ENCODE measurements around the gene CRX.
"Not testable (repeated sequence)": the region's sequence is repeated elsewhere in the genome, so short reads cannot be mapped to it uniquely, and the experiment has no call there.

The CRX gene

GRCh38 chr19:47878906-47879305, 57.2 kb downstream of the CRX start:
- FAIRE-seq (no peak), DNase-seq (ENCODE audit: insufficient read length) (no peak)
- TF ChIP-seq POLR2A (IDR thresholded peaks at IDR 0.05; ENCODE audit: low read depth, low read length) (no peak), POLR2AphosphoS5 (IDR thresholded peaks at IDR 0.05; ENCODE audit: low read depth, low read length) (no peak), TAF1 (IDR thresholded peaks at IDR 0.05; ENCODE audit: borderline replicate concordance, low read depth, low read length) (no peak)

- DNase-seq (ENCODE audit: insufficient read length); FAIRE-seq: not testable (repeated sequence)
These were observed 57.6 kb downstream of the CRX start for GRCh38 chr19:47879385-47879784.

GRCh38 chr19:47881757-47882156, 60.0 kb downstream of the CRX start:
- TF ChIP-seq POLR2A (IDR thresholded peaks at IDR 0.05; ENCODE audit: low read depth, low read length) (no peak), POLR2AphosphoS5 (IDR thresholded peaks at IDR 0.05; ENCODE audit: low read depth, low read length) (no peak), TAF1 (IDR thresholded peaks at IDR 0.05; ENCODE audit: borderline replicate concordance, low read depth, low read length) (no peak)
- no peak for FAIRE-seq
- DNase-seq (ENCODE audit: insufficient read length) = no peak

- no peak for DNase-seq (ENCODE audit: insufficient read length)
- FAIRE-seq = no peak
- TF ChIP-seq POLR2A (IDR thresholded peaks at IDR 0.05; ENCODE audit: low read depth, low read length) (no peak), POLR2AphosphoS5 (IDR thresholded peaks at IDR 0.05; ENCODE audit: low read depth, low read length) (no peak), TAF1 (IDR thresholded peaks at IDR 0.05; ENCODE audit: borderline replicate concordance, low read depth, low read length) (no peak)
These were observed 61.2 kb downstream of the CRX start for GRCh38 chr19:47882890-47883289.

- FAIRE-seq (no peak), DNase-seq (ENCODE audit: insufficient read length) (no peak)
- TF ChIP-seq POLR2AphosphoS5 (IDR thresholded peaks at IDR 0.05; ENCODE audit: low read depth, low read length) = no peak
These were observed 63.3 kb downstream of the CRX start for GRCh38 chr19:47885067-47885463.

- TF ChIP-seq TAF1 (IDR thresholded peaks at IDR 0.05; ENCODE audit: borderline replicate concordance, low read depth, low read length) = no peak
- no peak for TF ChIP-seq POLR2A (IDR thresholded peaks at IDR 0.05; ENCODE audit: low read depth, low read length)
- TF ChIP-seq POLR2AphosphoS5 (IDR thresholded peaks at IDR 0.05; ENCODE audit: low read depth, low read length) = no peak
- FAIRE-seq (no peak), DNase-seq (ENCODE audit: insufficient read length) (no peak)
These were observed 64.3 kb downstream of the CRX start, which contains the start of gene SULT2A1 for GRCh38 chr19:47886010-47886559. TSS of gene SULT2A1 (minus strand) at chr19:47886315. CDS start at chr19:47886257, 58 bp downstream.

GRCh38 chr19:47890865-47891621, 69.3 kb downstream of the CRX start:
- DNase-seq (ENCODE audit: insufficient read length) = no peak
- no peak for FAIRE-seq
- TF ChIP-seq POLR2AphosphoS5 (IDR thresholded peaks at IDR 0.05; ENCODE audit: low read depth, low read length) (no peak), POLR2A (IDR thresholded peaks at IDR 0.05; ENCODE audit: low read depth, low read length) (no peak), TAF1 (IDR thresholded peaks at IDR 0.05; ENCODE audit: borderline replicate concordance, low read depth, low read length) (no peak)

- TF ChIP-seq TAF1 (IDR thresholded peaks at IDR 0.05; ENCODE audit: borderline replicate concordance, low read depth, low read length) = no peak
- no peak for TF ChIP-seq POLR2A (IDR thresholded peaks at IDR 0.05; ENCODE audit: low read depth, low read length)
- TF ChIP-seq POLR2AphosphoS5 (IDR thresholded peaks at IDR 0.05; ENCODE audit: low read depth, low read length) = no peak
- DNase-seq (ENCODE audit: insufficient read length) (no peak), FAIRE-seq (no peak)
These were observed 69.8 kb downstream of the CRX start for GRCh38 chr19:47891622-47891922.

GRCh38 chr19:47891923-47892666, 70.4 kb downstream of the CRX start:
- TF ChIP-seq POLR2A (IDR thresholded peaks at IDR 0.05; ENCODE audit: low read depth, low read length) (no peak), TAF1 (IDR thresholded peaks at IDR 0.05; ENCODE audit: borderline replicate concordance, low read depth, low read length) (no peak), POLR2AphosphoS5 (IDR thresholded peaks at IDR 0.05; ENCODE audit: low read depth, low read length) (no peak)
- no peak for DNase-seq (ENCODE audit: insufficient read length)
- no peak for FAIRE-seq

Measured in GM12892 (cell line).